ENCODE measurements around the gene DCAF12. TPM values are rescaled to one million over a fixed set of nuclear protein-coding genes. Genes with fewer than 3 reads are reported as not detected.

The DCAF12 gene
- total and polyA plus RNA-seq, 2 of the 13 experiments (the other 11 are each of a cell fraction or from before 2014, with no cell fraction given): 26.8 to 37.4 TPM

- TF ChIP-seq CEBPZ (IDR thresholded peaks at IDR 0.05; ENCODE audit: low read length) (no peak), MAF1 (CRISPR knock-in tag; IDR thresholded peaks at IDR 0.05; ENCODE audit: borderline replicate concordance) (no peak; the same call in 1 of the 2 replicates), ZNF629 (CRISPR knock-in tag; conservative IDR thresholded peaks at IDR 0.05) (peak; percentile 8; the same call in 1 of the 2 replicates), ZBTB38 (CRISPR knock-in tag; IDR thresholded peaks at IDR 0.05) (peak; percentile 70; the same call in 1 of the 2 replicates), ZNF446 (CRISPR knock-in tag; IDR thresholded peaks at IDR 0.05) (no peak; the same call in 1 of the 2 replicates), ZNF598 (CRISPR knock-in tag; IDR thresholded peaks at IDR 0.05; ENCODE audit: borderline replicate concordance) (peak; percentile 82), SKI (IDR thresholded peaks at IDR 0.05; ENCODE audit: partially characterized antibody) (peak; percentile 18), SOX6 (IDR thresholded peaks at IDR 0.05) (no peak), SOX6 (CRISPR knock-in tag; IDR thresholded peaks at IDR 0.05) (peak; percentile 79), NFATC3 (CRISPR knock-in tag; IDR thresholded peaks at IDR 0.05) (no peak), ZNF10 (CRISPR knock-in tag; IDR thresholded peaks at IDR 0.05; ENCODE audit: borderline replicate concordance, low read depth) (no peak), SATB2 (CRISPR knock-in tag; IDR thresholded peaks at IDR 0.05) (no peak), CHD4 (IDR thresholded peaks at IDR 0.05; ENCODE audit: borderline replicate concordance, low read length) (no peak; the same call in 1 of the 2 replicates), PAX8 (CRISPR knock-in tag; IDR thresholded peaks at IDR 0.05; ENCODE audit: borderline replicate concordance) (no peak), JUND (CRISPR knock-in tag; IDR thresholded peaks at IDR 0.05) (0 out of 2 replicates have a peak, but pooled peaks have one; percentile 26), MTF1 (CRISPR knock-in tag; IDR thresholded peaks at IDR 0.05) (peak; percentile 84), ZNF30 (CRISPR knock-in tag; IDR thresholded peaks at IDR 0.05) (0 out of 2 replicates have a peak, but pooled peaks have one; percentile 71), ZNF512 (CRISPR knock-in tag; IDR thresholded peaks at IDR 0.05) (no peak), TBX3 (IDR thresholded peaks at IDR 0.05; ENCODE audit: borderline replicate concordance) (peak; percentile 39; the same call in 1 of the 2 replicates)
These were observed 77.5 kb downstream of the DCAF12 start, which contains the start of gene UBAP2 (continued) for GRCh38 chr9:34048727-34049629.
